ENCODE data around the gene PTPN9.
"Not testable (repeated sequence)": the region's sequence is repeated elsewhere in the genome, so short reads cannot be mapped to it uniquely, and the experiment has no call there.

DNA sequence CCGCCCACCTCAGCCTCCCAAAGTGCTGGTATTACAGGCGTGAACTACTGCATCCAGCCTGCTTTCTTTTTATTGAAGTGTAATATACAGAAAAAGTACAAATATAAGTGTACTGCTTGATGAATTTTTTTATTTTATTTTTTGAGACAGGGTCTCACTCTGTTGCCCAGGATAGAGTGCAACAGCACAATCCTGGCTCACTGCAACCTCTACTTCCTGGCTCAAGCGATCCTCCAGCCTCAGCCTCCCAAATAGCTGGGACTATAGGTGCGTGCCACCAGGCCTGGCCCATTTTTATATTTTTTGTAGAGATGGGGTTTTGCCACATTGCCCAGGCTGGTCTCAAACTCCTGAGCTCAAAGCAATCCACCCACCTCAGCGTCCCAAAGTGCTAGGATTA lies 3.8 kb upstream of the PTPN9 start:
- TF ChIP-seq, protein P1, sequence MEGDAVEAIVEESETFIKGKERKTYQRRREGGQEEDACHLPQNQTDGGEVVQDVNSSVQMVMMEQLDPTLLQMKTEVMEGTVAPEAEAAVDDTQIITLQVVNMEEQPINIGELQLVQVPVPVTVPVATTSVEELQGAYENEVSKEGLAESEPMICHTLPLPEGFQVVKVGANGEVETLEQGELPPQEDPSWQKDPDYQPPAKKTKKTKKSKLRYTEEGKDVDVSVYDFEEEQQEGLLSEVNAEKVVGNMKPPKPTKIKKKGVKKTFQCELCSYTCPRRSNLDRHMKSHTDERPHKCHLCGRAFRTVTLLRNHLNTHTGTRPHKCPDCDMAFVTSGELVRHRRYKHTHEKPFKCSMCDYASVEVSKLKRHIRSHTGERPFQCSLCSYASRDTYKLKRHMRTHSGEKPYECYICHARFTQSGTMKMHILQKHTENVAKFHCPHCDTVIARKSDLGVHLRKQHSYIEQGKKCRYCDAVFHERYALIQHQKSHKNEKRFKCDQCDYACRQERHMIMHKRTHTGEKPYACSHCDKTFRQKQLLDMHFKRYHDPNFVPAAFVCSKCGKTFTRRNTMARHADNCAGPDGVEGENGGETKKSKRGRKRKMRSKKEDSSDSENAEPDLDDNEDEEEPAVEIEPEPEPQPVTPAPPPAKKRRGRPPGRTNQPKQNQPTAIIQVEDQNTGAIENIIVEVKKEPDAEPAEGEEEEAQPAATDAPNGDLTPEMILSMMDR (IDR thresholded peaks at IDR 0.05 in 4 of 5, conservative IDR thresholded peaks at IDR 0.05 in 1 of 5), result not testable (repeated sequence)
- TF ChIP-seq POLR2A (IDR thresholded peaks at IDR 0.05), result not testable (repeated sequence)

All from gastrocnemius medialis (tissue), 4 donors.